CD8-positive, alpha-beta memory T cell (primary cell): ENCODE measurements around the gene FOSB. TPM values are rescaled to one million over a fixed set of nuclear protein-coding genes. Genes with fewer than 3 reads are reported as not detected.

Experiments
- CTCF ChIA-PET: fragments of 350-600 bp; sonication (Branson Sonifier 250); formaldehyde crosslinking; loops from one replicate; lab custom pipeline; 2021; ENCODE audit warnings: antibody characterized with exemption; lab: Charles Lee
- POLR2A ChIA-PET: fragments of 350-600 bp; sonication (Branson Sonifier 250); formaldehyde crosslinking; loops from one replicate; lab custom pipeline; 2021; ENCODE audit warnings: antibody characterized with exemption; lab: Charles Lee
- DNase-seq, 5 donors: peaks; one replicate each; pipeline versions ENCODE4 v3.0.0 to v3.0.0-alpha.2; 2020 to 2022; ENCODE audit warnings: mixed read lengths in 1 of 5
- H3K27ac ChIP-seq: one replicate; pipeline ENCODE4 v1.7.0; 2013; ENCODE audit warnings: low read depth, mild to moderate bottlenecking, low read length, moderate library complexity
- H3K27me3 ChIP-seq: 2 replicates; pipeline ENCODE4 v1.7.0; 2013; ENCODE audit warnings: low read length, mild to moderate bottlenecking; ENCODE audit not compliant: insufficient read depth, poor library complexity, severe bottlenecking
- H3K36me3 ChIP-seq: 2 replicates; pipeline ENCODE4 v1.7.0; 2013; ENCODE audit warnings: mild to moderate bottlenecking, low read length, moderate library complexity; ENCODE audit not compliant: insufficient read depth
- H3K4me1 ChIP-seq: 2 replicates; pipeline ENCODE4 v1.7.0; 2013; ENCODE audit warnings: mild to moderate bottlenecking, low read length, moderate library complexity; ENCODE audit not compliant: insufficient read depth
- H3K4me3 ChIP-seq: 2 replicates; pipeline ENCODE4 v1.7.0; 2013; ENCODE audit warnings: mild to moderate bottlenecking, low read length
- H3K9me3 ChIP-seq: 2 replicates; pipeline ENCODE4 v1.7.0; 2013; ENCODE audit warnings: mild to moderate bottlenecking, low read length
- H3K27ac Mint-ChIP-seq, 8 donors: one replicate each; pipeline ENCODE4 v1.8.0; 2020 to 2021; ENCODE audit warnings: mixed read lengths in 8 of 8, mild to moderate bottlenecking in 6 of 8, inconsistent platforms in 3 of 8, moderate library complexity in 3 of 8
- H3K27me3 Mint-ChIP-seq, 2 donors: one replicate each; pipeline ENCODE4 v1.8.0; 2020 to 2021; ENCODE audit warnings: mixed read lengths in 2 of 2, mild to moderate bottlenecking in 1 of 2, moderate library complexity in 1 of 2
- H3K36me3 Mint-ChIP-seq, 3 donors: one replicate each; pipeline ENCODE4 v1.8.0; 2020 to 2021; ENCODE audit warnings: mixed read lengths in 3 of 3, inconsistent platforms in 1 of 3, mild to moderate bottlenecking in 1 of 3
- H3K4me1 Mint-ChIP-seq, 3 donors: one replicate each; pipeline ENCODE4 v1.8.0; 2020 to 2021; ENCODE audit warnings: mixed read lengths in 3 of 3, inconsistent platforms in 1 of 3, mild to moderate bottlenecking in 1 of 3
- H3K4me3 Mint-ChIP-seq, 7 donors: one replicate each; pipeline ENCODE4 v1.8.0; 2020 to 2021; ENCODE audit warnings: mixed read lengths in 7 of 7, mild to moderate bottlenecking in 6 of 7, moderate library complexity in 4 of 7, inconsistent platforms in 2 of 7
- H3K9me3 Mint-ChIP-seq, 5 donors: one replicate each; pipeline ENCODE4 v1.8.0; 2020 to 2022; ENCODE audit warnings: mixed read lengths in 5 of 5, mild to moderate bottlenecking in 3 of 5, moderate library complexity in 2 of 5, inconsistent platforms in 1 of 5
- polyA plus RNA-seq: library from polyadenylated mRNA; unstranded; fragments of 300-500 nt; fragmentation: Illumina TruSeq; gene quantifications from one replicate; pipeline ENCODE4 v1.2.3, GENCODE V29; 2021
- total RNA-seq, 2 experiments: library from RNA; stranded (reverse); gene quantifications; one replicate each; pipeline ENCODE4 v1.2.3, GENCODE V29; 2021

The FOSB gene
- total and polyA plus RNA-seq, 3 experiments from 2014 or later, result 21.6 to 48.2 (median 22.1) TPM

DNA sequence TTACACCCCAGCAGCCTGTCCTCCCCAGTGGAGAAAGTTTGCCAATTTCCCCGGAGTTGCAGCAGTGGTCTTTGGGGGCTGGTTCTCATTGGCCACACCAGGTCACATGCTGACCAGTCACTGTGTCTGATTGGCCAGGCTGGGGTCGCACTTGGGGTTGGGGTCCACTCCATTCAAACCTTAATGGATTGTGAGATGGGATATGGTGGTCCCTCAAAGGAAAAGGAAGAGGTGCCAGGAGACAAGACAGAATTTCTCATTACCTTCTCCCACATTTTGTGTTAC lies 33.9 kb downstream of the FOSB start:
- Histone ChIP-seq H3K4me3 (no peak overlapping the region), H3K27me3 (no peaks in the 10 kb centered on the region), H3K4me1 (peaks cover 41% of the 10 kb centered on the region), H3K36me3 (no peaks in the 10 kb centered on the region), H3K27ac (no peak overlapping the region), H3K9me3 (no peaks in the 10 kb centered on the region)
- no peak for DNase-seq
- Mint-ChIP-seq H3K27ac (peak overlapping the region in 2 of 8 donors; percentile 72 to 75), H3K27me3 (peaks cover 0 to 3% of the 10 kb centered on the region in 2 donors), H3K36me3 (peaks cover 0 to 3% (median 2%) of the 10 kb centered on the region in 3 donors), H3K9me3 (no peaks in the 10 kb centered on the region), H3K4me3 (peak overlapping the region in 1 of 7 donors; percentile 53), H3K4me1 (peaks cover 29 to 51% (median 49%) of the 10 kb centered on the region in 3 donors)
- ChIA-PET CTCF (no interaction called here), POLR2A (no interaction called here)

DNA sequence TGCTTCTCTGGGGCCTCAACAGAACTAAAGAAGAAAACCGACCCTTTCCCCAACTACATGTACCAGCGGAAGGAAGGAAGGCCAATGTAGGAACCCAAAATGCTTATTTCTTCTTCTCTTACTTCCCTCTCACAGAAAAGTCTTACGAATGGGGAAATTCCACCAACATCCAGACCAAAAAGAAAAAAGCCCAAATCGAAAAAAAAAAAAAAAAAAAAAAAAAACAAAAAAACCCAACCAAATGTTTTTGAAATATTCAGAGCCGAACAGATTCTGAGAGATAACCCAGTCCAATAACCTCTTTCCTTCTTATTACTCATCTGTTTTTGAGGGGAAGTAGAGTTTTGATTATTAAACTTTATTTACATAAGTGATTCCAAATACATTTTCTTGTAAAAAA lies 34.3 kb downstream of the FOSB start:
- Mint-ChIP-seq H3K9me3 (no peaks in the 10 kb centered on the region), H3K4me1 (peaks cover 29 to 48% (median 46%) of the 10 kb centered on the region in 3 donors), H3K27me3 (peaks cover 0 to 4% of the 10 kb centered on the region in 2 donors), H3K36me3 (peaks cover 0 to 5% (median 2%) of the 10 kb centered on the region in 3 donors), H3K27ac (peak overlapping the region in 1 of 8 donors; percentile 72), H3K4me3 (peak overlapping the region in 1 of 7 donors; percentile 53)
- H3K4me1 ChIP-seq, result peaks cover 40% of the 10 kb centered on the region
- no peaks in the 10 kb centered on the region for H3K36me3 ChIP-seq
- DNase-seq, result no peak
- no peak overlapping the region for H3K4me3 ChIP-seq
- ChIA-PET POLR2A (no interaction called here), CTCF (interaction anchor here (0.8 kb wide), 1 partner anchor 17 kb away, joined by 3 read pairs; no protein-coding TSS in a partner anchor)
- H3K9me3 ChIP-seq, result no peaks in the 10 kb centered on the region
- no peak overlapping the region for H3K27ac ChIP-seq
- no peaks in the 10 kb centered on the region for H3K27me3 ChIP-seq

DNA sequence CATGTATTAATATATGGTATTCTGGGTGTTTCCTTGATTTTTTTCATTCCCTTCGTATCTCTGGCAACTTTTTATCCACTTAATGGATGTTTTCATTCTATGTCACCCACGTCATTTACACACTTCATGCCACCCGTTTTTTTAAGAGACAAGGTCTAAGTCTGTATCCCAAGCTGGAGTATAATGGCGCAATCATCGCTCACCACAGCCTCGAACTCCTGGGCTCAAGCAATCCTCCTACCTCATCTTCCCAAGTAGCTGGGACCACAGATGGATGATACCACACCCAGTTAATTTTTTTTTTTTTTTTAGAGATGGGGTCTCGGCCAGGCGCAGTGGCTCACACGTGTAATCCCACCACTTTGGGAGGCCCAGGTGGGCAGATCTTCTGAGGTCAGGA lies 36.1 kb downstream of the FOSB start:
- DNase-seq, result no peak
- H3K9me3 ChIP-seq, result no peaks in the 10 kb centered on the region
- peaks cover 24% of the 10 kb centered on the region for H3K4me1 ChIP-seq
- Mint-ChIP-seq H3K36me3 (peaks cover 0 to 8% (median 2%) of the 10 kb centered on the region in 3 donors), H3K4me3 (peak overlapping the region in 1 of 7 donors; percentile 32), H3K27ac (peak overlapping the region in 3 of 8 donors; percentile 23 to 50 (median 43)), H3K27me3 (peaks cover 0 to 5% of the 10 kb centered on the region in 2 donors), H3K4me1 (peaks cover 20 to 35% (median 31%) of the 10 kb centered on the region in 3 donors), H3K9me3 (no peaks in the 10 kb centered on the region)
- ChIA-PET CTCF (interaction anchor here (0.6 to 1.0 kb wide), 2 partner anchors 64 to 1429 kb away, joined by 3 read pairs; no protein-coding TSS in a partner anchor), POLR2A (no interaction called here)
- no peak overlapping the region for H3K4me3 ChIP-seq
- H3K27ac ChIP-seq, result no peak overlapping the region
- H3K27me3 ChIP-seq, result no peaks in the 10 kb centered on the region
- H3K36me3 ChIP-seq, result no peaks in the 10 kb centered on the region

DNA sequence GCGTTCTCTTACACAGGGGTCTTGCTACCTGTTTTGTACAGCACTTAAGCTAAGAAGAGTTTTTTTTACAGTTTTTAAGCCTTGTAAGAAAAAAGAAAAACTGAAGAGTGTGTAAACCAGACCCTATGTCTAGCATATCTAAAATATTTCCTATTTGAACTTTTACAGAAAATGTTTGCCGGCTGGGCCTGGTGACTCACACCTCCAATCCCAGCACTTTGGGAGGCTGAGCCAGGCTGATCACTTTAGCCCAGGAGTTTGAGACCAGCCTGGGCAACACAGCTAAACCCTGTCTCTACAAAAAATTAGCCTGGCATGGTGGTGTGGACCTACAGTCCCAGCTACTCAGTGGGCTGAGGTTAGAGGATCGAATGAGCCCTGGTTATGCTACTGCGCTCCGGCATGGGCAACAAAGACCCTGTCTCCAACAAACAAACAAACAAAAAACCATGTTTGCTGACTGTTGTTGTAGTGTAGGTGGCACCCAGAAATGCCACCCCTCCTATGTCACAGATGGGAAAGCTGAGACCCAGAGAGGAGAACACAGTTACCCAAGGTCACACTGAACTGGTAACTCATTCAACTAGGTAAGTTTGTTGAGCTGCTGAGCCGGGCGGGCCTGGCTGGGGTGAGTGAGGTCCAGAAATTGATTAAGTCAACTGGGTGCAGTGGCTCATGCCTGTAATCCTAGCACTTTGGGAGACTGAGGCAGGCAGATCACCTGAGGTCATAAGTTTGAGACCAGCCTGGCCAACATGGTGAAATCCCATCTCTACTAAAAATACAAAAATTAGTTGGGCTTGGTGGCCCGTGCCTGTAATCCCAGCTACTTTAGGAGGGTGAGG lies 37.6 kb downstream of the FOSB start:
- H3K27ac Mint-ChIP-seq, result peak overlapping the region; percentile 83 to 99 (median 93)
- POLR2A ChIA-PET, result no interaction called here

DNA sequence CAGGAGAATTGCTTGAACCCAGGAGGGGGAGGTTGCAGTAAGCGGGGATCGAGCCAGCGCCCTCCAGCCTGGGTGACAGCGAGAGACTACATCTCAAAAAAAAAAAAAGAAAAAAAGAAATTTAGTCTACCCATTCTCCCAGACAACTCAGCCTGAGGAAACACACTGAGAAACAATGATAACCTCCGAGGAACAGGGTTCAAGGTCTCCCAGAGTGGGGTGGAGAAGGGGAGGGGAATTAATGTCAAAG lies 38.1 kb downstream of the FOSB start:
- H3K4me3 ChIP-seq, result peak overlapping the region; percentile 98
- ChIA-PET POLR2A (no interaction called here), CTCF (interaction anchor here (1.0 to 2.2 kb wide), 8 partner anchors 10 to 67 kb away, joined by 3 to 18 read pairs (median 4); partner anchors contain the start of genes PPM1N and RTN2)

More for the DNA sequence above, 37.6 kb downstream of the FOSB start:
- peaks cover 0 to 3% of the 10 kb centered on the region in 2 donors for H3K27me3 Mint-ChIP-seq
- CTCF ChIA-PET, result interaction anchor here (1.0 to 2.2 kb wide), 8 partner anchors 9 to 66 kb away, joined by 3 to 18 read pairs (median 4); partner anchors contain the start of genes PPM1N and RTN2
- H3K9me3 Mint-ChIP-seq, result no peaks in the 10 kb centered on the region
- H3K4me1 Mint-ChIP-seq, result peaks cover 26 to 36% (median 35%) of the 10 kb centered on the region in 3 donors
- H3K4me3 ChIP-seq, result peak overlapping the region; percentile 98
- H3K36me3 Mint-ChIP-seq, result peaks cover 0 to 12% (median 2%) of the 10 kb centered on the region in 3 donors
- no peaks in the 10 kb centered on the region for H3K36me3 ChIP-seq
- DNase-seq, result no peak
- no peaks in the 10 kb centered on the region for H3K27me3 ChIP-seq
- peaks cover 25% of the 10 kb centered on the region for H3K4me1 ChIP-seq
- peak overlapping the region; percentile 76 to 100 (median 81) for H3K4me3 Mint-ChIP-seq
- no peaks in the 10 kb centered on the region for H3K9me3 ChIP-seq
- peak overlapping the region; percentile 97 for H3K27ac ChIP-seq

DNA sequence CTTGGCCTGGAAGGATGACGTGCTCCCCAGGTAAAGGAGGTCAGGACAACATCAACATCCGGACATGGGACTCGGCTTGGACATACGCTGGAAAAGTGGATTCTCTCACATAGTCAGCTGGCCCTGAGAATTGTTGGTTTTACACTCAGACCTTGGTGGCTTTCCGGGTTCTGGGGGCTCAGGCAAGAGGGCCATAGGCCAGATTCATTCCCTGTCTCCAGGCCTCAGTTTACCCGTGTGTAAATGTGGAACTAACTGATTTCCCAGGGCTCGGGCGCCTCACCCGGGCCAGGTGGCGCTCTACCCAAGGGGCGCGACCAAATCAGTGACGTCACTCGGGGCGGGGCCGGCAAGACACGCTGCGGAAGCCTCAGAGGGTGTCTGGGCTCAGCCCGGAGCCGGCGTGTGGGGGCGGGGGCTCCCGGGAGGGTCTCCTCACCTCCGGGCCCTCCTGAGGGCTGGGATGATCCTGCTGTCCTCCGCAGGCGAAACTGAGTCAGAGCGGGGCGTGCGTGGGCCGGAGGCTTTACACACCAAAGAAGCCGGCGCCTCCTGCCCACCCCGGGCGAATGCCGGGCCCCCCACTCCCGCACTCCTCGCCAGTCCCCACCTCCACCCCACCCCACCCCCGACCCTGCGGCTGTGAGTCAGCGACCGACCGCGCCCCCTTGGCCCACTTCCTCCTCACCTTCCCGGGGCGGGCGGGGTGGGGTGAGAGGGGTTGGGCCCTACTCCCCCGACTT lies 38.6 kb downstream of the FOSB start:
- no peaks in the 10 kb centered on the region for H3K36me3 ChIP-seq
- peaks cover 0 to 2% of the 10 kb centered on the region in 2 donors for H3K27me3 Mint-ChIP-seq
- no peaks in the 10 kb centered on the region for H3K9me3 Mint-ChIP-seq
- H3K27ac ChIP-seq, result peak overlapping the region; percentile 97
- H3K4me3 Mint-ChIP-seq, result peak overlapping the region; percentile 90 to 100 (median 96)
- peak overlapping the region; percentile 98 for H3K4me3 ChIP-seq
- peaks cover 35 to 46% (median 40%) of the 10 kb centered on the region in 3 donors for H3K4me1 Mint-ChIP-seq
- H3K4me1 ChIP-seq, result peaks cover 31% of the 10 kb centered on the region
- H3K27ac Mint-ChIP-seq, result peak overlapping the region; percentile 90 to 100 (median 98)
- H3K9me3 ChIP-seq, result no peaks in the 10 kb centered on the region
- H3K36me3 Mint-ChIP-seq, result peaks cover 0 to 17% (median 2%) of the 10 kb centered on the region in 3 donors
- CTCF ChIA-PET, result interaction anchor here (1.0 to 2.2 kb wide), 8 partner anchors 10 to 67 kb away, joined by 3 to 18 read pairs (median 4); partner anchors contain the start of genes PPM1N and RTN2
- H3K27me3 ChIP-seq, result no peaks in the 10 kb centered on the region
- DNase-seq, result peak; percentile 95 to 99 (median 97)
- POLR2A ChIA-PET, result no interaction called here

More for the DNA sequence above, 38.1 kb downstream of the FOSB start:
- DNase-seq, result no peak
- Mint-ChIP-seq H3K27me3 (peaks cover 0 to 3% of the 10 kb centered on the region in 2 donors), H3K4me1 (peaks cover 30 to 41% (median 39%) of the 10 kb centered on the region in 3 donors), H3K9me3 (no peaks in the 10 kb centered on the region), H3K27ac (peak overlapping the region; percentile 83 to 99 (median 93)), H3K36me3 (peaks cover 0 to 13% (median 4%) of the 10 kb centered on the region in 3 donors), H3K4me3 (peak overlapping the region; percentile 76 to 100 (median 81))
- peak overlapping the region; percentile 97 for H3K27ac ChIP-seq
- H3K36me3 ChIP-seq, result no peaks in the 10 kb centered on the region
- no peaks in the 10 kb centered on the region for H3K27me3 ChIP-seq
- H3K9me3 ChIP-seq, result no peaks in the 10 kb centered on the region
- peaks cover 28% of the 10 kb centered on the region for H3K4me1 ChIP-seq

DNA sequence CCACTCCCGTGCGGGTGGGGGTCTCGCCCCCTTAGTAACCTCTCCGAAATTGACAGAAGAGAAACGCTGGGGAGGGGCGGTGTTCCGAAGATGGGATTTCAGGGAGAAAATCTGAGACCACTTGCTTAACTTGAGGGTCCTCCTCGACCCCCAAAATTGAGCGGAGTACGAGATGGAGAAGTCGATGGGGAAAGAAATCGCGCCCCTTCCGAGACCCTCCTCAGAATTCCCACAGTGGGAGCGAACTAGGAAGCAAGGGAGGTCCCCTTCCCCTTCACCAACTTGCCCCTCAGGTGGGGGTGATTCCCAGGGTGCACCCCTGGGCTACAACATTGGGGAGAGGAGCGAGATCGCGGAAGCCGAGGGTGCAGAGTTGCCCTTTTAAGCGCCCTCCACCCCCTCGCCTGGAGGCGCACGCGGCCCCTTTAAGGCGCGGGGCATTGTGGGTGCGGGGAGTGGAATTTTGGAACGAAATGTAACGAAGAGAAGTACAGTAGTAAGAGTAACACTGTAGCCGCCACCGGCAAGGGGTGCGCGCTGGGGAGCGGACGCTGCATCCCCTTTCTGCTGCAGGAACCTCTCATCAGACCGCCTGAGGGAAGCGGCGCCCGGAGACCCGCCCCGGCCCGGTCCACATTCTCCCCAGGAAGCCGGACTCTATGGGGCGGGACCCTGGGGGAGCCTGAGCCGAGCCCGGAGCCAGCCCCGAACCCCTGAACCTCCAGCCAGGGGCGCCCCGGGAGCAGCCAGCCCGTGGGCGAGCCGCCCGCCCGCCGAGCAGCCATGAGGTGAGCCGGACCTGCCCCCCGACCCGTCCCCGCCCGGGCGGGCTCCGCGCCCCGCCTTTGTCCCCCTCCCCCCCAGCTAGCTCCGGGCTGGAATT lies 39.4 kb downstream of the FOSB start, which contains the start of gene VASP:
VASP (plus strand) TSS at position 491 of the 883 bp plus-strand sequence; CDS start at position 784, 293 bp downstream.
- H3K27ac Mint-ChIP-seq, result peak within 1 kb of the TSS; percentile 90 to 100 (median 98)
- Histone ChIP-seq H3K4me1 (peaks cover 32% of the 10 kb centered on the region), H3K4me3 (peak within 1 kb of the TSS; percentile 98), H3K36me3 (no peaks in the 10 kb centered on the region), H3K9me3 (no peaks in the 10 kb centered on the region), H3K27ac (peak within 1 kb of the TSS; percentile 97), H3K27me3 (no peaks in the 10 kb centered on the region)
- ChIA-PET CTCF (interaction anchor here (1.0 kb wide), 1 partner anchor 8 kb away, joined by 3 read pairs; no protein-coding TSS in a partner anchor), POLR2A (interaction anchor here (0.6 to 1.3 kb wide), 4 partner anchors 8 to 459 kb away, joined by 3 to 5 read pairs (median 3); partner anchors contain the start of gene PPM1N)
- H3K4me1 Mint-ChIP-seq, result peaks cover 39 to 54% (median 46%) of the 10 kb centered on the region in 3 donors
- no peaks in the 10 kb centered on the region for H3K9me3 Mint-ChIP-seq
- DNase-seq, result peak; percentile 88 to 94 (median 90)
- H3K36me3 Mint-ChIP-seq, result peaks cover 0 to 19% (median 2%) of the 10 kb centered on the region in 3 donors
- peak within 1 kb of the TSS; percentile 96 to 100 (median 97) for H3K4me3 Mint-ChIP-seq
- peaks cover 0 to 2% of the 10 kb centered on the region in 2 donors for H3K27me3 Mint-ChIP-seq
